Measurements from ENCODE around the gene ROPN1.

The ROPN1 gene

GRCh38 chr3:124034016-124034843, 42.3 kb upstream of the ROPN1 start (continued):
- 0 out of 2 replicates have a peak, but pooled peaks have one; percentile 2 for TF ChIP-seq ZBTB10 (tag by site-specific recombination; IDR thresholded peaks at IDR 0.05)
- peak; percentile 71; the same call in 1 of the 2 replicates for TF ChIP-seq SCRT1 (tag by site-specific recombination; IDR thresholded peaks at IDR 0.05; ENCODE audit: borderline replicate concordance)
- TF ChIP-seq ZNF555 (tag by site-specific recombination; conservative IDR thresholded peaks at IDR 0.05) = no peak
- peak; percentile 43 for TF ChIP-seq ZBTB26 (tag by site-specific recombination; optimal IDR thresholded peaks at IDR 0.05)
- TF ChIP-seq ZNF148 (tag by site-specific recombination; IDR thresholded peaks at IDR 0.05; ENCODE audit: borderline replicate concordance) = no peak
- TF ChIP-seq ZSCAN16 (tag by site-specific recombination; IDR thresholded peaks at IDR 0.05) = no peak
- TF ChIP-seq EGR2 (tag by site-specific recombination; IDR thresholded peaks at IDR 0.05; ENCODE audit: low read depth) = 0 out of 2 replicates have a peak, but pooled peaks have one; percentile 11
- TF ChIP-seq KLF1 (tag by site-specific recombination; IDR thresholded peaks at IDR 0.05) = 0 out of 2 replicates have a peak, but pooled peaks have one; percentile 25
- TF ChIP-seq SP2 (tag by site-specific recombination; IDR thresholded peaks at IDR 0.05) = peak; percentile 27; the same call in 1 of the 2 replicates

- ChIA-PET POLR2A (interaction anchor here (0.6 to 1.3 kb wide), 5 partner anchors 72 to 526 kb away, joined by 3 to 4 read pairs (median 3); partner anchors contain the start of gene CCDC14), CTCF (interaction anchor here (0.5 to 2.2 kb wide), 17 partner anchors 11 to 520 kb away, joined by 3 to 10 read pairs (median 3); no protein-coding TSS in a partner anchor)
- H3K4me3 ChIP-seq (ENCODE audit: low read depth, low read length) = peak within 1 kb of the TSS; percentile 79
- H3K9me3 ChIP-seq (ENCODE audit: control insufficient read depth, insufficient read depth, low read depth, low read length) = no peaks in the 10 kb centered on the region
- no peaks in the 10 kb centered on the region for H3K36me3 ChIP-seq (ENCODE audit: control insufficient read depth in 2 of 2, insufficient read depth in 1 of 2, low read length in 2 of 2)
- peak within 1 kb of the TSS; percentile 72 for H3K27ac ChIP-seq (ENCODE audit: extremely low read depth, low read depth, low read length)
- no peaks in the 10 kb centered on the region for H3K4me1 ChIP-seq (ENCODE audit: control insufficient read depth, insufficient read depth, low read length)
- TF ChIP-seq ZNF366 (tag by site-specific recombination; conservative IDR thresholded peaks at IDR 0.05) = no peak
- TF ChIP-seq ZNF140 (tag by site-specific recombination; IDR thresholded peaks at IDR 0.05) = no peak
- TF ChIP-seq KLF16 (tag by site-specific recombination; IDR thresholded peaks at IDR 0.05) = 0 out of 2 replicates have a peak, but pooled peaks have one; percentile 17
- no peak for TF ChIP-seq ZNF280D (tag by site-specific recombination; IDR thresholded peaks at IDR 0.05)
- TF ChIP-seq KLF9 (tag by site-specific recombination; IDR thresholded peaks at IDR 0.05; ENCODE audit: low read depth) = peak; percentile 30; the same call in 1 of the 2 replicates
- no peak for TF ChIP-seq SETDB1 (IDR thresholded peaks at IDR 0.05; ENCODE audit: insufficient read length, low read length)
- peak; percentile 60; the same call in 1 of the 2 replicates for TF ChIP-seq ZNF777 (tag by site-specific recombination; IDR thresholded peaks at IDR 0.05; ENCODE audit: borderline replicate concordance)
- peak; percentile 88 for TF ChIP-seq GLIS2 (tag by site-specific recombination; IDR thresholded peaks at IDR 0.05)
- TF ChIP-seq ZBTB26 (tag by site-specific recombination; optimal IDR thresholded peaks at IDR 0.05) = peak; percentile 45
- no peak for TF ChIP-seq ZNF433 (tag by site-specific recombination; IDR thresholded peaks at IDR 0.05; ENCODE audit: low read depth)
- TF ChIP-seq ZNF596 (tag by site-specific recombination; IDR thresholded peaks at IDR 0.05) = no peak
- TF ChIP-seq ZNF404 (tag by site-specific recombination; IDR thresholded peaks at IDR 0.05) = no peak
- no peak for TF ChIP-seq ZNF692 (tag by site-specific recombination; IDR thresholded peaks at IDR 0.05)
Measured at GRCh38 chr3:124033360-124034015, 41.6 kb upstream of the ROPN1 start, which contains the start of gene KALRN. Gene KALRN (plus strand): TSS chr3:124033369.
